ENCODE results near the gene OOSP4A.
"Not testable (repeated sequence)": the region's sequence is repeated elsewhere in the genome, so short reads cannot be mapped to it uniquely, and the experiment has no call there.

The OOSP4A gene

GRCh38 chr11:59981106-59981770, 17.4 kb downstream of the OOSP4A start:
- no peak for DNase-seq

DNA sequence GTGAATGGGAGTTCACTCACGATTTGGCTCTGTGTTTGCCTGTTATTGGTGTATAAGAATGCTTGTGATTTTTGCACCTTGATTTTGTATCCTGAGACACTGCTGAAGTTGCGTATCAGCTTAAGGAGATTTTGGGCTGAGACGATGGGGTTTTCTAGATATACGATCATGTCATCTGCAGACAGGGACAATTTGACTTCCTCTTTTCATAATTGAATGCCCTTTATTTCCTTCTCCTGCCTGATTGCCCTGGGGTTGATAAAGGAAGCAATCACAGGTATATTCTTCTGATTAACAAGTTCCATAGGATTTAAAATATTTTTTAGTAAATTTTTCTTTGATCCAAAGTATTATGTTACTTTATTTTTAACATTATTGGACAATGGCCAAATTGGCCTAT, 18.2 kb downstream of the OOSP4A start:
- not testable (repeated sequence) for DNase-seq

DNA sequence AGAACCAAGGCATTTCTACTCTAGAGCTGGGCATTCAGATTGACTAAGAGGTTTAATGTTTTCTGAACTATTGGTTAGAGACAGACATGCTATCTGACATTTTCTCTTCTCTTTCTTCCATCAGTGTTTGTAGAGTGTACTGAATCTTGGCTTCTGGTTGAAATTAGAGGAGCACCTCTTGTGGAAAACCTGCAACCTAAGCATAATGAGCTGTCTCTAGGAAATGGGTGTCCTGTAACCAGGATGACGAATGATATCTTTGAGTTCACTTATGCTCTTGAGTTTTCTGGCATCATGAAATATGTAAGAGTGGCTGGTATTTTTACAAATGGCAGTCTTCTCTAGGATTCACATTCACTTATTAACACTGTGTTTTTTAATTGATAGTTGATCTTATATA, 19.4 kb downstream of the OOSP4A start:
- DNase-seq, result no peak

GRCh38 chr11:59984368-59984767, 20.5 kb downstream of the OOSP4A start:
- DNase-seq, result no peak

DNA sequence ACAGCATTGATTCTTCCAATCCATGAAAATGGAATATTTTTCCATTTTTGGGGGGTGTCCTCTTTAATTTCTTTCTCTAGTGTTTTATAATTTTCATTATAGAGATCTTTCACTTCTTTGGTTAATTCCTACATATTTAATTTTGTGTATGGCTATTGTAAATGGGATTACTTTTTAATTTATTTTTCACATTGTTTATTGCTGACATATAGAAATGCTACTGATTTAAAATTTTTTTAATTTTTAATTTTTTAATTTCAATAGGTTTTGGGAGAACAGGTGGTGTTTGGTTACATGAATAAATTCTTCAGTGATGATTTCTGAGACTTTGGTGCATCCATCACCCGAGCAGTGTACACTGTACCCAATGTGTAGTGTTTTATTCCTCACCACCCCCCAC, 26.6 kb downstream of the OOSP4A start:
- no peak for DNase-seq

DNA sequence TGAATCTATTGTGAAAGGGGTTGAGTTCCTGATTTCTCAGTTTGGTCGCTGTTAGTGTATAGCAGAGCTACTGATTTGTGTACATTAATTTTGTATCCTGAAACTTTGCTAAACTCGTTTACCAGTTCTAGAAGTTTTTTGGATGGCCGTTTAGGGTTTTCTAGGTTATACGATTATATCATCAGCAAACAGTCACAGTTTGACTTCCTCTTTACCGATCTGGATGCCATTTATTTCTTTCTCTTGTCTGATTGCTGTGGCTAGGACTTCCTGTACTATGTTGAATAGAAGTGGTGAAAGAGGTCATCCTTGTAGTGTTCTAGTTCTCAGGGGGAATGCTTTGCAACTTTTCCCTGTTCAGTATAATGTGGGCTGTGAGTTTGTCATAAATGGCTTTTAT, 28.6 kb downstream of the OOSP4A start:
- no peak for DNase-seq

DNA sequence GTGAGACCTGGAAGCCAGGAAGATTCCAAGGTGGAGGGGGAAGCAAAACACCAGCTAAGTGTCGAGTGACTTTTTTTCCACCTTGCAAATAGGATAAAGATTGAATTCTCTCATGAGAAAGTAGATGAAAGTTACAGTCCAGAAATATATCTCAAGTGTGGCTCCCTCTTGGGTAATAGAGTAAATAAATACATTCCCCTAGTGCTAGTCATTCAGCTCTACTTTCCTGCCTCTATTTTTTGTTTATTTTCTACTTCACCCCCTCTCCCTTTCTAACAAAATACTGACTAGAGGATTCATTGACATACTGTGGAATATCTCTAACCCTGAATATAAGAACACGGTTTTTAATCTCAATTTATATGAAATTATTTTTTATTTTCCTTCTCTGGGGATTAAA, 34.0 kb downstream of the OOSP4A start:
- DNase-seq, result no peak

GRCh38 chr11:59999691-60000090, 35.9 kb downstream of the OOSP4A start:
- DNase-seq, result no peak

DNA sequence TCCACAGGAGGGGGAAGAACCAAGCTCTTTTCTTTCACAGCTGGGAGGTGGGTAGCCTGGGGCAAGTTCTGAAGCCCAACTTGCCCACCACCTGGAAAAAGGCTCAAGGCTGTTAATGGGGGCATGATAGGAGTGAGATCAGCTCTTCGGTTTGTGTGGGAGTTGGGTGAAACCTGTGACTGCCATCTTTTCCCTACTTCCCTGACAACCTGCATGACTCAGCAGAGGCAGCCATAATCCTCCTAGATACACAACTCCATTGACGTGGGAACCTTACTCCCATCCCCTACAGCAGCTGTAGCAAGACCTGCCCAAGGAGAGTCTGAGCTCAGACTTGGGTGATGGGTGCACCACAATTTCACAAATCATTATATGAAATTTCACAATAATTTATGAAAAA, 39.9 kb downstream of the OOSP4A start:
- no peak for DNase-seq

DNA sequence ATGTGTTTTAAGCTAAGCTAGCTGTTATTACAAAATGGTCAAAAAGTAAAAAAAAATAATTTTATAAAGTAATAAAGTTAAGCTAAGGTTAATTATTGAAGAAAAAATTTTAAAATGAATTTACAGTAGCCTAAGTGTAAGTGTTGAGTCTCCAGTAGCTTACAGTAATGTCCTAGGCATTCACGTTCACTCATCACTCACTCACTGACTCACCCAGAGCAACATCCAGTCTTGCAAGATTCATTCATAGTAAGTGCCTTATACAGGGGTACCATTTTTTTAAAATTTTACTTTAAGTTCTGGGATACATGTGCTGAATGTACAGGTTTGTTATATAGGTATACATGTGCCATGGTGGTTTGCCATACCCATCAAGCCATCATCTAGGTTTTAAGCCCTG, 41.5 kb downstream of the OOSP4A start:
- no peak for DNase-seq

- no peak for DNase-seq
Observed at GRCh38 chr11:60016881-60017280, 53.0 kb downstream of the OOSP4A start, which contains the start of gene OOSP4B. TSS of gene OOSP4B (plus strand) at chr11:60017181.

GRCh38 chr11:60018058-60018457, 54.2 kb downstream of the OOSP4A start:
- no peak for DNase-seq

Measured in fibroblast of skin of right biceps (primary cell).